Ishikawa (cell line): Measurements from ENCODE around the gene MCL1.

Experiments
- CEBPB ChIP-seq: IDR thresholded peaks from 2 replicates; pipeline ENCODE4 v1.6.1; 2012
- CREB1 ChIP-seq: IDR thresholded peaks from 2 replicates; pipeline ENCODE4 v1.6.1; 2012; ENCODE audit warnings: low read depth
- EGR1 ChIP-seq: IDR thresholded peaks from 2 replicates; pipeline ENCODE4 v1.6.1; 2012
- EP300 ChIP-seq: IDR thresholded peaks from 2 replicates; pipeline ENCODE4 v1.6.1; 2012; ENCODE audit warnings: borderline replicate concordance
- FOXM1 ChIP-seq: IDR thresholded peaks from 2 replicates; pipeline ENCODE4 v1.6.1; 2012; ENCODE audit warnings: low read depth, borderline replicate concordance
- NFIC ChIP-seq: IDR thresholded peaks from 2 replicates; pipeline ENCODE4 v1.6.1; 2012
- RAD21 ChIP-seq: IDR thresholded peaks from 2 replicates; pipeline ENCODE4 v1.6.1; 2012; ENCODE audit warnings: low read depth
- TAF1 ChIP-seq: IDR thresholded peaks from 2 replicates; pipeline ENCODE4 v1.6.1; 2012; ENCODE audit warnings: low read depth, mild to moderate bottlenecking
- TCF12 ChIP-seq: IDR thresholded peaks from 2 replicates; pipeline ENCODE4 v1.6.1; 2012; ENCODE audit warnings: low read depth
- TEAD4 ChIP-seq: IDR thresholded peaks from 2 replicates; pipeline ENCODE4 v1.6.1; 2012
- YY1 ChIP-seq: IDR thresholded peaks from 2 replicates; pipeline ENCODE4 v1.6.1; 2012; ENCODE audit warnings: low read depth
- ZBTB7A ChIP-seq: IDR thresholded peaks from 2 replicates; pipeline ENCODE4 v1.6.1; 2012; ENCODE audit warnings: low read depth
- TF ChIP-seq, protein P1 (sequence below): IDR thresholded peaks from 2 replicates; pipeline ENCODE4 v1.6.1; 2012; ENCODE audit warnings: low read depth, mild to moderate bottlenecking
- TF ChIP-seq, protein P2 (sequence below): IDR thresholded peaks from 2 replicates; pipeline ENCODE4 v1.6.1; 2012
- TF ChIP-seq, protein P3 (sequence below): IDR thresholded peaks from 2 replicates; pipeline ENCODE4 v1.6.1; 2012

The MCL1 gene

DNA sequence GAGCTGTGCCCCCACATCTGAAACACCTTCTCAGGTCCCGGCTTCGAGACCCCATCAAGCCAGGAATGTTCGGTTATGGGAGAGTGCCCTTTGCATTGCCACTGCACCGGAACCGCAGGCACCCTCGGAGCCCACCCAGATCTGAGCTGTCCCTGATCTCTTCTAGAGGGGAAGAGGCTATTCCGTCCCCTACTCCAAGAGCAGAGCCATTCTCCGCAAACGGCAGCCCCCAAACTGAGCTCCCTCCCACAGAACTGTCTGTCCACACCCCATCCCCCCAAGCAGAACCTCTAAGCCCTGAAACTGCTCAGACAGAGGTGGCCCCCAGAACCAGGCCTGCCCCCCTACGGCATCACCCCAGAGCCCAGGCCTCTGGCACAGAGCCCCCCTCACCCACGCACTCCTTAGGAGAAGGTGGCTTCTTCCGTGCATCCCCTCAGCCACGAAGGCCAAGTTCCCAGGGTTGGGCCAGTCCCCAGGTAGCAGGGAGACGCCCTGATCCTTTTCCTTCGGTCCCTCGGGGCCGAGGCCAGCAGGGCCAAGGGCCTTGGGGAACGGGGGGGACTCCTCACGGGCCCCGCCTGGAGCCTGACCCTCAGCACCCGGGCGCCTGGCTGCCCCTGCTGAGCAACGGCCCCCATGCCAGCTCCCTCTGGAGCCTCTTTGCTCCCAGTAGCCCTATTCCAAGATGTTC is 25.9 kb downstream of the MCL1 start:
- TF ChIP-seq EP300 (no peak), TCF12 (no peak), TAF1 (no peak), CEBPB (no peak), NFIC (no peak), TEAD4 (no peak), EGR1 (no peak), RAD21 (no peak), FOXM1 (no peak), CREB1 (no peak), YY1 (no peak), ZBTB7A (no peak)
- TF ChIP-seq, protein P1, sequence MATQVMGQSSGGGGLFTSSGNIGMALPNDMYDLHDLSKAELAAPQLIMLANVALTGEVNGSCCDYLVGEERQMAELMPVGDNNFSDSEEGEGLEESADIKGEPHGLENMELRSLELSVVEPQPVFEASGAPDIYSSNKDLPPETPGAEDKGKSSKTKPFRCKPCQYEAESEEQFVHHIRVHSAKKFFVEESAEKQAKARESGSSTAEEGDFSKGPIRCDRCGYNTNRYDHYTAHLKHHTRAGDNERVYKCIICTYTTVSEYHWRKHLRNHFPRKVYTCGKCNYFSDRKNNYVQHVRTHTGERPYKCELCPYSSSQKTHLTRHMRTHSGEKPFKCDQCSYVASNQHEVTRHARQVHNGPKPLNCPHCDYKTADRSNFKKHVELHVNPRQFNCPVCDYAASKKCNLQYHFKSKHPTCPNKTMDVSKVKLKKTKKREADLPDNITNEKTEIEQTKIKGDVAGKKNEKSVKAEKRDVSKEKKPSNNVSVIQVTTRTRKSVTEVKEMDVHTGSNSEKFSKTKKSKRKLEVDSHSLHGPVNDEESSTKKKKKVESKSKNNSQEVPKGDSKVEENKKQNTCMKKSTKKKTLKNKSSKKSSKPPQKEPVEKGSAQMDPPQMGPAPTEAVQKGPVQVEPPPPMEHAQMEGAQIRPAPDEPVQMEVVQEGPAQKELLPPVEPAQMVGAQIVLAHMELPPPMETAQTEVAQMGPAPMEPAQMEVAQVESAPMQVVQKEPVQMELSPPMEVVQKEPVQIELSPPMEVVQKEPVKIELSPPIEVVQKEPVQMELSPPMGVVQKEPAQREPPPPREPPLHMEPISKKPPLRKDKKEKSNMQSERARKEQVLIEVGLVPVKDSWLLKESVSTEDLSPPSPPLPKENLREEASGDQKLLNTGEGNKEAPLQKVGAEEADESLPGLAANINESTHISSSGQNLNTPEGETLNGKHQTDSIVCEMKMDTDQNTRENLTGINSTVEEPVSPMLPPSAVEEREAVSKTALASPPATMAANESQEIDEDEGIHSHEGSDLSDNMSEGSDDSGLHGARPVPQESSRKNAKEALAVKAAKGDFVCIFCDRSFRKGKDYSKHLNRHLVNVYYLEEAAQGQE = no peak
- TF ChIP-seq, protein P2, sequence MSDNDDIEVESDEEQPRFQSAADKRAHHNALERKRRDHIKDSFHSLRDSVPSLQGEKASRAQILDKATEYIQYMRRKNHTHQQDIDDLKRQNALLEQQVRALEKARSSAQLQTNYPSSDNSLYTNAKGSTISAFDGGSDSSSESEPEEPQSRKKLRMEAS = no peak
- TF ChIP-seq, protein P3, sequence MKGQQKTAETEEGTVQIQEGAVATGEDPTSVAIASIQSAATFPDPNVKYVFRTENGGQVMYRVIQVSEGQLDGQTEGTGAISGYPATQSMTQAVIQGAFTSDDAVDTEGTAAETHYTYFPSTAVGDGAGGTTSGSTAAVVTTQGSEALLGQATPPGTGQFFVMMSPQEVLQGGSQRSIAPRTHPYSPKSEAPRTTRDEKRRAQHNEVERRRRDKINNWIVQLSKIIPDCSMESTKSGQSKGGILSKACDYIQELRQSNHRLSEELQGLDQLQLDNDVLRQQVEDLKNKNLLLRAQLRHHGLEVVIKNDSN = no peak

DNA sequence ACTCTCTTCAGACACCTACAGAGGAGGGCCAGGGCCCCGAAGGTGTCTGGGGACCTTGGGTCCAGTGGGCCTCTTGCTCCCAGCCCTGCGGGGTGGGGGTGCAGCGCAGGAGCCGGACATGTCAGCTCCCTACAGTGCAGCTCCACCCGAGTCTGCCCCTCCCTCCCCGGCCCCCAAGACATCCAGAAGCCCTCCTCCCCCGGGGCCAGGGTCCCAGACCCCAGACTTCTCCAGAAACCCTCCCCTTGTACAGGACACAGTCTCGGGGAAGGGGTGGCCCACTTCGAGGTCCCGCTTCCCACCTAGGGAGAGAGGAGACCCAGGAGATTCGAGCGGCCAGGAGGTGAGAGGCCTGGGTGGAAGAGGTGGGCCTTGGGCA is 26.5 kb downstream of the MCL1 start:
- TF ChIP-seq TAF1 = no peak
- TF ChIP-seq, protein P3 = no peak
- no peak for TF ChIP-seq EP300
- TF ChIP-seq, protein P1 = no peak
- no peak for TF ChIP-seq FOXM1
- TF ChIP-seq EGR1 = no peak
- TF ChIP-seq ZBTB7A = no peak
- no peak for TF ChIP-seq NFIC
- TF ChIP-seq TCF12 = no peak
- no peak for TF ChIP-seq CREB1
- TF ChIP-seq, protein P2 = no peak
- no peak for TF ChIP-seq TEAD4
- TF ChIP-seq RAD21 = no peak
- no peak for TF ChIP-seq YY1
- no peak for TF ChIP-seq CEBPB

DNA sequence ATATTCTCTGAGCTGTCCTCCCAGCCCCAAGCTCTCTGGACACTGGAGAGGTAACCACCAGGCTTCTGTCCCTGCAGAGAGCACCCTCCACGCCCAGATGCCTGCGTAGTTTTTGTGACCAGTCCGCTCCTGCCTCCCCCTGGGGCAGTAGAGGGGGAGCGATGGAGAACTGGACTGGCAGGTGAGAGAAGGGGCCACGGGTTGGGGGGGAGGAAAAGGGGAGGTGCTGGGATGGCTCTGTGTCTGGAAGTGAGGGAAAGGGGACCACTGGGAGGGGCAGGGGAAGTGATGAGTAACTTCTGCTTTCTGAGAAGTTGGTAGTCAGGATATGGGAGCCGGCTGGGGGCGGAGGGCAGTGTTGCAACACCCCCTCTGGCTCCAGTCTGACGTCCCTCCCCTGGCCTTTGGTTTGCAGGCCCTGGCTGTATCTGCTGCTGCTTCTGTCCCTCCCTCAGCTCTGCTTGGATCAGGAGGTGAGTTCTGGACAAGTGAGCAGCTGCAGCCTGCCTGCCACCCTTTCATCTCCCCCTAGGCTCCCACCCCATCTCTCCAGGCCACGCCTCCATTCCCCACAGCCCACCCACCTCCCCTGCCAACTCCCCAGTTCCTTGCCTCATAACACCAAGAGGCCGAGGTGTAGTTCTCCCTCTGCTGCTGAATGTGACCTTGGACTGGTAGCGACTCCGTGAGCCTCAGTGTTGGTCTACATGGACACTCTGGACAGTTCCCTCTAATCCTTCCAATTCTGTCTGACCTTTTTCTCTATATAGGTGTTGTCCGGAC is 27.1 kb downstream of the MCL1 start:
- TF ChIP-seq TAF1 = no peak
- no peak for TF ChIP-seq NFIC
- TF ChIP-seq EP300 = no peak
- no peak for TF ChIP-seq EGR1
- TF ChIP-seq, protein P2 = no peak
- no peak for TF ChIP-seq TCF12
- peak; percentile 54; the same call in 1 of the 2 replicates for TF ChIP-seq CEBPB
- no peak for TF ChIP-seq TEAD4
- TF ChIP-seq RAD21 = no peak
- no peak for TF ChIP-seq YY1
- TF ChIP-seq, protein P3 = no peak
- TF ChIP-seq, protein P1 = peak; percentile 21; the same call in 1 of the 2 replicates
- TF ChIP-seq ZBTB7A = no peak
- TF ChIP-seq CREB1 = no peak
- no peak for TF ChIP-seq FOXM1
